ENCODE data around the gene TSG101. TPM values are rescaled to one million over a fixed set of nuclear protein-coding genes. Genes with fewer than 3 reads are reported as not detected.

TSG101 gene
- total RNA-seq, 1 donor from 2014 or later: 118 TPM

- H3K4me1 Mint-ChIP-seq (ENCODE audit: low read depth, unreplicated experiment): no peaks in the 10 kb centered on the region
- H3K27me3 Mint-ChIP-seq (ENCODE audit: unreplicated experiment): peaks cover 2% of the 10 kb centered on the region
- TF ChIP-seq, protein P1, sequence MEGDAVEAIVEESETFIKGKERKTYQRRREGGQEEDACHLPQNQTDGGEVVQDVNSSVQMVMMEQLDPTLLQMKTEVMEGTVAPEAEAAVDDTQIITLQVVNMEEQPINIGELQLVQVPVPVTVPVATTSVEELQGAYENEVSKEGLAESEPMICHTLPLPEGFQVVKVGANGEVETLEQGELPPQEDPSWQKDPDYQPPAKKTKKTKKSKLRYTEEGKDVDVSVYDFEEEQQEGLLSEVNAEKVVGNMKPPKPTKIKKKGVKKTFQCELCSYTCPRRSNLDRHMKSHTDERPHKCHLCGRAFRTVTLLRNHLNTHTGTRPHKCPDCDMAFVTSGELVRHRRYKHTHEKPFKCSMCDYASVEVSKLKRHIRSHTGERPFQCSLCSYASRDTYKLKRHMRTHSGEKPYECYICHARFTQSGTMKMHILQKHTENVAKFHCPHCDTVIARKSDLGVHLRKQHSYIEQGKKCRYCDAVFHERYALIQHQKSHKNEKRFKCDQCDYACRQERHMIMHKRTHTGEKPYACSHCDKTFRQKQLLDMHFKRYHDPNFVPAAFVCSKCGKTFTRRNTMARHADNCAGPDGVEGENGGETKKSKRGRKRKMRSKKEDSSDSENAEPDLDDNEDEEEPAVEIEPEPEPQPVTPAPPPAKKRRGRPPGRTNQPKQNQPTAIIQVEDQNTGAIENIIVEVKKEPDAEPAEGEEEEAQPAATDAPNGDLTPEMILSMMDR (IDR thresholded peaks at IDR 0.05; ENCODE audit: partially characterized antibody, unreplicated experiment): no peak
- no peaks in the 10 kb centered on the region for H3K9me3 Mint-ChIP-seq (ENCODE audit: unreplicated experiment)
- DNase-seq: no peak
- H3K27ac Mint-ChIP-seq (ENCODE audit: unreplicated experiment): no peak overlapping the region
- no peaks in the 10 kb centered on the region for H3K36me3 Mint-ChIP-seq (ENCODE audit: unreplicated experiment)
- H3K4me3 Mint-ChIP-seq (ENCODE audit: unreplicated experiment): no peak overlapping the region
Measured at GRCh38 chr11:18534245-18534644, 7.5 kb upstream of the TSG101 start.

GRCh38 chr11:18533365-18533764 is 6.6 kb upstream of the TSG101 start:
- TF ChIP-seq, protein P1 (IDR thresholded peaks at IDR 0.05; ENCODE audit: partially characterized antibody, unreplicated experiment): no peak
- no peaks in the 10 kb centered on the region for H3K36me3 Mint-ChIP-seq (ENCODE audit: unreplicated experiment)
- no peak overlapping the region for H3K27ac Mint-ChIP-seq (ENCODE audit: unreplicated experiment)
- H3K4me1 Mint-ChIP-seq (ENCODE audit: low read depth, unreplicated experiment): no peaks in the 10 kb centered on the region
- peaks cover 6% of the 10 kb centered on the region for H3K27me3 Mint-ChIP-seq (ENCODE audit: unreplicated experiment)
- H3K9me3 Mint-ChIP-seq (ENCODE audit: unreplicated experiment): no peaks in the 10 kb centered on the region
- DNase-seq: no peak
- H3K4me3 Mint-ChIP-seq (ENCODE audit: unreplicated experiment): no peak overlapping the region

GRCh38 chr11:18527512-18527911 is 770 bp upstream of the TSG101 start:
- Mint-ChIP-seq H3K27ac (ENCODE audit: unreplicated experiment) (peak overlapping the region; percentile 98), H3K27me3 (ENCODE audit: unreplicated experiment) (peaks cover 16% of the 10 kb centered on the region), H3K36me3 (ENCODE audit: unreplicated experiment) (no peaks in the 10 kb centered on the region), H3K4me1 (ENCODE audit: low read depth, unreplicated experiment) (peaks cover 4% of the 10 kb centered on the region), H3K4me3 (ENCODE audit: unreplicated experiment) (peak overlapping the region; percentile 98), H3K9me3 (ENCODE audit: unreplicated experiment) (peaks cover 12% of the 10 kb centered on the region)
- no peak for DNase-seq
- TF ChIP-seq, protein P1 (IDR thresholded peaks at IDR 0.05; ENCODE audit: partially characterized antibody, unreplicated experiment): no peak

DNA sequence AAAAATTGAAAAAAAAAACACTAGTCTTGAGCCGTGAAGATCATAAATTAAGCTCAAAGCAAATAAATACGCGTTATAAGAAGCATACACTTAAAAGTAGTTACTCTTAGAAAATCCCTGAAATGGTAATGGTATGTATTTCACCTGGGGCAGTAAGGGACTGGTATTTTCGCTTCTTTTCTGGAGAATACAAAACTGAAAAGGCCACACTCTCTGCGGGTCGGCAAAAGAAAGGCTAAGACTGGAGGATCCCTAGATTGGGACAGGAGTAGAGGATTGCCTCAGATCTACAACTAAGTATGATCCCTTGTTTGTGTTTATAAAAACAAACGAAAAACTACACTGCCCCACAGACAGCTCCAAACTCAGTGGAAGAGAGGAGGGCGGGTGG is 617 bp downstream of the TSG101 start:
- Mint-ChIP-seq H3K36me3 (ENCODE audit: unreplicated experiment) (no peaks in the 10 kb centered on the region), H3K4me1 (ENCODE audit: low read depth, unreplicated experiment) (peaks cover 5% of the 10 kb centered on the region), H3K9me3 (ENCODE audit: unreplicated experiment) (peaks cover 12% of the 10 kb centered on the region), H3K27me3 (ENCODE audit: unreplicated experiment) (peaks cover 16% of the 10 kb centered on the region), H3K27ac (ENCODE audit: unreplicated experiment) (peak overlapping the region; percentile 98), H3K4me3 (ENCODE audit: unreplicated experiment) (peak overlapping the region; percentile 98)
- TF ChIP-seq, protein P1 (IDR thresholded peaks at IDR 0.05; ENCODE audit: partially characterized antibody, unreplicated experiment): no peak
- DNase-seq: no peak

- no peak overlapping the region for H3K27ac Mint-ChIP-seq (ENCODE audit: unreplicated experiment)
Measured at GRCh38 chr11:18524248-18524647, 2.5 kb downstream of the TSG101 start.

More at GRCh38 chr11:18524248-18524647, 2.5 kb downstream of the TSG101 start:
- peaks cover 16% of the 10 kb centered on the region for H3K27me3 Mint-ChIP-seq (ENCODE audit: unreplicated experiment)
- TF ChIP-seq, protein P1 (IDR thresholded peaks at IDR 0.05; ENCODE audit: partially characterized antibody, unreplicated experiment): no peak
- peaks cover 12% of the 10 kb centered on the region for H3K9me3 Mint-ChIP-seq (ENCODE audit: unreplicated experiment)
- peaks cover 5% of the 10 kb centered on the region for H3K4me1 Mint-ChIP-seq (ENCODE audit: low read depth, unreplicated experiment)
- no peak for DNase-seq
- no peaks in the 10 kb centered on the region for H3K36me3 Mint-ChIP-seq (ENCODE audit: unreplicated experiment)
- no peak overlapping the region for H3K4me3 Mint-ChIP-seq (ENCODE audit: unreplicated experiment)

Measured in glutamatergic neuron (in vitro differentiated cells).